Fibroblast of skin of back (primary cell): ENCODE measurements around the gene WRAP53.

ENCODE experiments used
- DNase-seq: peaks from one replicate; pipeline ENCODE4 v3.0.0-alpha.2; 2013

Gene WRAP53

DNA sequence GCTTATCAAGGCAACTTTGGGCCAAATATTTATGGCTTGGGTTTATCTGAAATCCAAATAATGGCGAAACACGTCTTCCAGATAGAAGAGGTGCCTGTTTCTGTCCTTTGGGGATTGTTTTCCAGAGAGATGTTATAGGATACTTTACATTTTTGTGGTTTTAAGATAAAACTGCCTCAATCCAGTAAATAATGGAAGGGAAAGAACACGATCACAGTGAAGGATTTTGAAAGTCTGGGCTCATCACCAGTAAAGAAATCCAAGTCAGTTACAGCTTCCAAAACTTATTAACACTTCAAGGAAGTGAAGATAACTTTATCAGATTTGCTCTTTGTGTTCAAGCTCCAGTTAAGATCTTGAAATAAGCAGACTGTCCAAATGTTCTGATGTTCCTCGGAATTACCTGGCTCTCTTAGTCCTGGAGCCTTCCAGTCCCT is 59.4 kb downstream of the WRAP53 start:
- DNase-seq = peak; percentile 73

DNA sequence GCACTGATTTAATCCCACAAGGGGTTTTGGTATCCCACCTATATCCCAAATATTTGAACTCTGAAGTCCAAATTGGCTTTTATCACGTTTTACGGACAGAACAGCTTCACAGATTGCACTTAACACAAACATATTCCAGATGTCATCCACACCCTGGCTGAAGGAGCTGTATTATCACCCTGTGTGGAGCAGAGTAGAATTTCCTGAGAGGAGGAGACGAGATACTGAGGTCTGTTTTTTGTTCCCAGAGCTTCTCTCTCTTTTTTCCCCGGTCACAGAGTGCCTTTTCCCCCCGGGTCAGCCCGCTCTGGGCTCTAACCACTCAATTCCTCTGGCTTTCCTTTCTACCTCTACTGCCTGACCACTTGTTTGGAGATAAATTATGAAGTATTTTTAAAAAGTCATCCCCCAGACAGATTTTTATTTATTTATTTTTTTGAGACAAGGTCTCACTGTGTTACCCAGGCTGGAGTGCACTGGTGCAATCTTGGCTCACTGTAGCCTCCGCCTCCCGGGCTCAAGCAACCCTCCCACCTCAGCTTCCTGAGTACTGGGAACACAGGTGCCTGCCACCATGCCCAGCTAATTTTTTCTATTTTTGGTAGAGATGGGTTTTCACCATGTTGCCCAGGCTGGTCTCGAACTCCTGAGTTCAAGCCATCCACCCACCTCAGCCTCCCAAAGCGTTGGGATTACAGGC is 59.9 kb downstream of the WRAP53 start:
- DNase-seq = peak; percentile 20

DNA sequence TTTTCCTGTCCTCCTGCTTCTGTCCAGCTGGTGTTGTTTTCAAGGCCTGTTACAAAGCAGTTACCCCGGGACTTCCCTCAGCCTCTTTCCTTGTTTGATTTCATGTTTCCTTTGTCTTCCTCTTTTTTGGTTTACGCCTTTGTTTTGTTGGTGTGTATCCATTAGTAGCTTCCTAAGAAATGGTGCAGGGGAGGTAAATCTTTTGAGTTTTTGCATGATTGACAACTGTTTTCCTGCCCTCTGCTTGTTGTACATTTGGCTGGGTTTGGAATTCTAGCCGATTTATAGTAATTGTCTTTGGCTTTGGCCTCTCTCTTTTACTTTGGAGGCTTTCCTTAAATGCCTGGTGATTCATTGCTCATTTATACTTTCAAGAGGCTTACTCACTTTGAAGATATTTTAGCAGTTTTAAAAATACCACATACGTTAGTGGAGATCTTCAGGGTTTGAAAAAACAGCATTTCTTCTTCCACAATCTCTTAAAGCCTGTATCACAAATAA is 62.1 kb downstream of the WRAP53 start:
- DNase-seq = peak; percentile 93
